HEK293T (cell line): ENCODE measurements around the gene TEX11.

Source experiments
- CTCF ChIA-PET: fragments of 350-600 bp; formaldehyde crosslinking; extraction: SDS; loops from one replicate; lab custom pipeline; 2021; ENCODE audit warnings: antibody characterized with exemption, inconsistent platforms; lab: Yijun Ruan, JAX
- POLR2A ChIA-PET: fragments of 350-600 bp; formaldehyde crosslinking; extraction: SDS; loops from one replicate; lab custom pipeline; 2020; ENCODE audit warnings: antibody characterized with exemption, inconsistent platforms; lab: Yijun Ruan, JAX
- DNase-seq: peaks from one replicate; pipeline ENCODE4 v3.0.0; 2012; ENCODE audit warnings: mixed read lengths; ENCODE audit errors: extremely low spot score
- ARNT ChIP-seq: fragments of 450-650 bp; IDR thresholded peaks from 2 replicates; pipeline ENCODE4 v1.6.1; 2017; ENCODE audit warnings: mild to moderate bottlenecking
- BHLHE40 ChIP-seq: fragments of 450-650 bp; IDR thresholded peaks from 2 replicates; pipeline ENCODE4 v1.6.1; 2016; ENCODE audit warnings: mild to moderate bottlenecking, moderate library complexity, borderline replicate concordance
- CTBP1 ChIP-seq: fragments of 450-650 bp; IDR thresholded peaks from 2 replicates; pipeline ENCODE4 v1.6.1; 2016; ENCODE audit warnings: borderline replicate concordance
- ELF4 ChIP-seq: fragments of 450-650 bp; IDR thresholded peaks from 2 replicates; pipeline ENCODE4 v1.6.1; 2017; ENCODE audit warnings: antibody characterized with exemption
- FOXA1 ChIP-seq: fragments of 450-650 bp; IDR thresholded peaks from 2 replicates; pipeline ENCODE4 v1.6.1; 2016; ENCODE audit warnings: mild to moderate bottlenecking
- FOXK2 ChIP-seq: fragments of 450-650 bp; IDR thresholded peaks from 2 replicates; pipeline ENCODE4 v1.6.1; 2016; ENCODE audit warnings: mild to moderate bottlenecking
- FOXM1 ChIP-seq: fragments of 450-650 bp; IDR thresholded peaks from 2 replicates; pipeline ENCODE4 v1.6.1; 2017; ENCODE audit warnings: mild to moderate bottlenecking, borderline replicate concordance
- HDGF ChIP-seq: fragments of 450-650 bp; IDR thresholded peaks from 2 replicates; pipeline ENCODE4 v1.6.1; 2017; ENCODE audit warnings: antibody characterized with exemption, borderline replicate concordance
- L3MBTL2 ChIP-seq: fragments of 450-650 bp; conservative IDR thresholded peaks from 2 replicates; pipeline ENCODE4 v1.6.1; 2016; ENCODE audit warnings: mild to moderate bottlenecking
- LEF1 ChIP-seq: fragments of 450-650 bp; IDR thresholded peaks from 2 replicates; pipeline ENCODE4 v1.6.1; 2017; ENCODE audit warnings: mild to moderate bottlenecking, borderline replicate concordance
- NFRKB ChIP-seq: fragments of 450-650 bp; IDR thresholded peaks from 2 replicates; pipeline ENCODE4 v1.6.1; 2016; ENCODE audit warnings: mild to moderate bottlenecking, moderate library complexity
- PKNOX1 ChIP-seq: fragments of 450-650 bp; IDR thresholded peaks from 2 replicates; pipeline ENCODE4 v1.6.1; 2016
- SP1 ChIP-seq: fragments of 450-650 bp; IDR thresholded peaks from 2 replicates; pipeline ENCODE4 v1.6.1; 2017
- SUZ12 ChIP-seq: fragments of 450-650 bp; IDR thresholded peaks from 2 replicates; pipeline ENCODE4 v1.6.1; 2016; ENCODE audit warnings: mild to moderate bottlenecking
- TARDBP ChIP-seq: fragments of 450-650 bp; IDR thresholded peaks from 2 replicates; pipeline ENCODE4 v1.6.1; 2016
- ZNF384 ChIP-seq: fragments of 450-650 bp; IDR thresholded peaks from 2 replicates; pipeline ENCODE4 v1.6.1; 2016

Gene TEX11

GRCh38 chrX:70496491-70496890 is 412.0 kb downstream of the TEX11 start:
- no peak for DNase-seq
- ChIA-PET POLR2A (no interaction called here), CTCF (no interaction called here)
- TF ChIP-seq SUZ12 (no peak), SP1 (no peak), FOXM1 (no peak), PKNOX1 (no peak), BHLHE40 (no peak), TARDBP (no peak), HDGF (no peak), NFRKB (no peak), ARNT (no peak), CTBP1 (no peak), LEF1 (no peak), L3MBTL2 (no peak), ZNF384 (no peak), ELF4 (no peak)

GRCh38 chrX:70494441-70494840 is 414.1 kb downstream of the TEX11 start:
- ChIA-PET CTCF (no interaction called here), POLR2A (no interaction called here)
- TF ChIP-seq ZNF384 (no peak), SUZ12 (no peak), L3MBTL2 (no peak), NFRKB (no peak), SP1 (no peak), TARDBP (no peak), ELF4 (no peak), HDGF (no peak), FOXM1 (no peak), ARNT (no peak)
- DNase-seq: no peak

- no peak for TF ChIP-seq SUZ12
- no peak for TF ChIP-seq ZNF384
- no peak for TF ChIP-seq ELF4
- TF ChIP-seq TARDBP: no peak
- no peak for TF ChIP-seq L3MBTL2
- TF ChIP-seq FOXK2: no peak
- TF ChIP-seq PKNOX1: no peak
- TF ChIP-seq SP1: no peak
- CTCF ChIA-PET: no interaction called here
- DNase-seq: no peak
- POLR2A ChIA-PET: no interaction called here
Observed at GRCh38 chrX:70488856-70489255, 419.7 kb downstream of the TEX11 start.

GRCh38 chrX:70485466-70485865 is 423.0 kb downstream of the TEX11 start:
- ChIA-PET CTCF (no interaction called here), POLR2A (no interaction called here)
- TF ChIP-seq CTBP1 (no peak), ELF4 (no peak), ARNT (no peak), BHLHE40 (no peak), NFRKB (no peak), L3MBTL2 (no peak), FOXA1 (no peak), TARDBP (no peak), LEF1 (no peak), HDGF (no peak), SUZ12 (no peak), ZNF384 (no peak), FOXM1 (no peak)
- no peak for DNase-seq

- ChIA-PET POLR2A (interaction anchor here (1.4 kb wide), 1 partner anchor 31 kb away, joined by 3 read pairs; no protein-coding TSS in a partner anchor), CTCF (interaction anchor here (0.5 kb wide), 1 partner anchor 254 kb away, joined by 6 read pairs; no protein-coding TSS in a partner anchor)
- no peak for DNase-seq
- TF ChIP-seq ZNF384 (peak; percentile 18; the same call in 1 of the 2 replicates), CTBP1 (no peak)
Observed at GRCh38 chrX:70482300-70482699, 426.2 kb downstream of the TEX11 start.

GRCh38 chrX:70481471-70482270 is 426.8 kb downstream of the TEX11 start:
- TF ChIP-seq ZNF384 (no peak), FOXA1 (no peak), LEF1 (no peak), ELF4 (no peak), FOXM1 (no peak), PKNOX1 (no peak), SP1 (no peak), L3MBTL2 (no peak), NFRKB (no peak), ARNT (no peak), TARDBP (no peak), FOXK2 (no peak), BHLHE40 (no peak), SUZ12 (no peak), HDGF (no peak), CTBP1 (no peak)
- ChIA-PET POLR2A (interaction anchor here (1.4 kb wide), 1 partner anchor 30 kb away, joined by 3 read pairs; no protein-coding TSS in a partner anchor), CTCF (interaction anchor here (0.9 kb wide), 1 partner anchor 9 kb away, joined by 3 read pairs; no protein-coding TSS in a partner anchor)
- no peak for DNase-seq
